CD14-positive monocyte (primary cell): ENCODE results near the gene ITPR1. TPM values are rescaled to one million over a fixed set of nuclear protein-coding genes. Genes with fewer than 3 reads are reported as not detected.

Source experiments
- DNase-seq, 3 donors: peaks; one replicate each; pipeline ENCODE4 v3.0.0-alpha.2; 2011 to 2022
- H2AFZ ChIP-seq: 2 replicates; pipeline ENCODE4 v1.6.0; 2012; ENCODE audit warnings: mild to moderate bottlenecking, low read depth, low read length, inconsistent platforms; ENCODE audit not compliant: insufficient read depth, poor library complexity, severe bottlenecking
- H3K27ac ChIP-seq, 2 donors: 1 replicate in 1 of 2; 2 replicates in 1 of 2; pipeline ENCODE4 v1.5.1; 2012 to 2013; ENCODE audit warnings: low read length in 2 of 2, control low read depth in 1 of 2, inconsistent platforms in 1 of 2, low read depth in 1 of 2, mild to moderate bottlenecking in 1 of 2
- H3K27me3 ChIP-seq, 2 donors: one replicate each; pipeline versions ENCODE4 v1.6.0 to v1.6.1; 2011 to 2013; ENCODE audit warnings: low read length in 2 of 2; ENCODE audit not compliant: control insufficient read depth in 2 of 2, insufficient read depth in 2 of 2
- H3K36me3 ChIP-seq, 2 donors: replicated peaks in 1 of 2; 1 replicate in 1 of 2; 2 replicates in 1 of 2; pipeline versions ENCODE4 v1.5.1 to v1.6.1; 2012 to 2013; ENCODE audit warnings: low read length in 2 of 2, control low read depth in 1 of 2, inconsistent platforms in 1 of 2, mild to moderate bottlenecking in 1 of 2; ENCODE audit not compliant: insufficient read depth in 2 of 2, control insufficient read depth in 1 of 2
- H3K4me1 ChIP-seq, 2 donors: 1 replicate in 1 of 2; 2 replicates in 1 of 2; pipeline versions ENCODE4 v1.5.1 to v1.6.1; 2012 to 2013; ENCODE audit warnings: low read length in 2 of 2, control low read depth in 1 of 2, inconsistent platforms in 1 of 2, mild to moderate bottlenecking in 1 of 2, moderate library complexity in 1 of 2; ENCODE audit not compliant: insufficient read depth in 2 of 2, control insufficient read depth in 1 of 2
- H3K4me2 ChIP-seq: replicated peaks from 2 replicates; pipeline ENCODE3; 2012; ENCODE audit warnings: low read length, moderate library complexity, mild to moderate bottlenecking; ENCODE audit not compliant: poor library complexity, severe bottlenecking; ENCODE audit errors: extremely low read depth
- H3K4me3 ChIP-seq, 3 experiments: fragments of 200-600 bp in 1 of 3; sonication (generic) in 1 of 3; replicated peaks in 1 of 3; 1 replicate in 2 of 3; 2 replicates in 1 of 3; pipeline ENCODE4 v1.5.1; 2011 to 2013; ENCODE audit warnings: low read length in 3 of 3, mild to moderate bottlenecking in 3 of 3, control low read depth in 2 of 3, low read depth in 2 of 3, inconsistent platforms in 1 of 3, moderate library complexity in 1 of 3
- H3K79me2 ChIP-seq: 2 replicates; pipeline ENCODE4 v1.6.0; 2012; ENCODE audit warnings: mild to moderate bottlenecking, control low read depth, inconsistent platforms, low read length, moderate library complexity; ENCODE audit not compliant: insufficient read depth
- H3K9ac ChIP-seq: 2 replicates; pipeline ENCODE4 v1.6.0; 2017; ENCODE audit warnings: low read length, mild to moderate bottlenecking; ENCODE audit not compliant: insufficient read depth, poor library complexity, severe bottlenecking
- H3K9me3 ChIP-seq, 2 donors: replicated peaks in 1 of 2; 1 replicate in 1 of 2; 2 replicates in 1 of 2; pipeline versions ENCODE4 v1.5.1 to v1.6.1; 2012 to 2013; ENCODE audit warnings: low read length in 2 of 2, control low read depth in 1 of 2; ENCODE audit not compliant: control insufficient read depth in 1 of 2, insufficient read depth in 1 of 2
- H4K20me1 ChIP-seq: 2 replicates; pipeline ENCODE4 v1.6.0; 2012; ENCODE audit warnings: mild to moderate bottlenecking, low read length, control low read depth, moderate library complexity; ENCODE audit not compliant: insufficient read depth
- H3K27ac Mint-ChIP-seq, 7 donors: one replicate each; pipeline ENCODE4 v1.8.0; 2020; ENCODE audit warnings: mild to moderate bottlenecking in 7 of 7, mixed read lengths in 7 of 7, moderate library complexity in 6 of 7, inconsistent platforms in 2 of 7
- H3K27me3 Mint-ChIP-seq, 3 donors: one replicate each; pipeline ENCODE4 v1.8.0; 2021 to 2022; ENCODE audit warnings: low read depth in 3 of 3, mild to moderate bottlenecking in 3 of 3, mixed read lengths in 3 of 3, moderate library complexity in 3 of 3, inconsistent platforms in 1 of 3
- H3K36me3 Mint-ChIP-seq, 2 donors: one replicate each; pipeline ENCODE4 v1.8.0; 2020; ENCODE audit warnings: mixed read lengths in 2 of 2, inconsistent platforms in 1 of 2, mild to moderate bottlenecking in 1 of 2
- H3K4me1 Mint-ChIP-seq: one replicate; pipeline ENCODE4 v1.8.0; 2020; ENCODE audit warnings: mild to moderate bottlenecking, mixed read lengths
- H3K4me3 Mint-ChIP-seq, 2 donors: one replicate each; pipeline ENCODE4 v1.8.0; 2020; ENCODE audit warnings: mild to moderate bottlenecking in 2 of 2, mixed read lengths in 2 of 2, moderate library complexity in 1 of 2
- H3K9me3 Mint-ChIP-seq, 7 donors: one replicate each; pipeline ENCODE4 v1.8.0; 2020 to 2022; ENCODE audit warnings: mixed read lengths in 7 of 7, mild to moderate bottlenecking in 6 of 7, moderate library complexity in 6 of 7, inconsistent platforms in 2 of 7
- WGBS: methylation state at CpG from one replicate; pipeline ENCODE4 v1.1.5; 2013; ENCODE audit warnings: missing lambda C conversion rate; ENCODE audit not compliant: insufficient coverage; 5-methylcytosine and 5-hydroxymethylcytosine counted together
- intact Hi-C, 2 donors: fragments of 100-400 bp; cut with micrococcal nuclease; formaldehyde crosslinking; loops; one replicate each; pipeline versions ENCODE4 v1.15.0 to v1.15.1; 2023
- polyA plus RNA-seq, 3 donors: library from polyadenylated mRNA; depleted of rRNA in 1 of 3; unstranded in 2 of 3; stranded (reverse) in 1 of 3; fragments of 300-500 nt in 2 of 3; fragments of >200 nt in 1 of 3; fragmentation: Illumina TruSeq in 2 of 3; gene quantifications; 1 replicate in 2 of 3; 2 replicates in 1 of 3; pipeline ENCODE4 v1.2.3, GENCODE V29; 2012 to 2021
- TF ChIP-seq, protein P1 (sequence below): fragments of 200-600 bp; IDR thresholded peaks from one replicate; pipeline ENCODE4 v1.8.0; 2022; ENCODE audit warnings: antibody characterized with exemption, mild to moderate bottlenecking

The ITPR1 gene
- polyA plus RNA-seq, 3 donors = 3.2 to 21.1 (median 7.1) TPM

DNA sequence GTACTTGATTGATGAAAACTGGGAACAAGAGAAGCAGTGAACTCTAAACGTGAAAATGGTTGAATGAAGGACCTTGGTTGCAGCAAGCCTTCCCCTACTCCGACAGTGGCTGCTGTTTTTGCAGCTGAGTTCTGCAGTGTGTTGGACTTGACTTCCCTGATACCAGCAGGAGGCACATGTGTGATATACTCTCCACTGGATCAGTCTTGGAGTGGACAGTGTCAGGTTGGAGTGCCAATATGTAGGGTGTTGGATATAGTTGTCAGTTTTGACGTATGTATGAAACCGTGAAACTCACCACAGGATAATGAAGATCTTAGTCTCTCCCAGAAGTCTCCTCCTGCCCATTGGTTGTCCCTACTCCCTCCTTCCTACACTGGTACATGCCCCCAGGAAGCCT, 106.5 kb downstream of the ITPR1 start:
- peak overlapping the region in 1 of 7 donors; percentile 39 for H3K27ac Mint-ChIP-seq
- H4K20me1 ChIP-seq = peaks cover 34% of the 10 kb centered on the region

GRCh38 chr3:4600493-4600892, 107.3 kb downstream of the ITPR1 start:
- Histone ChIP-seq H3K4me2 (no peak overlapping the region), H3K9ac (no peak overlapping the region), H3K4me3 (no peak overlapping the region), H3K9me3 (no peaks in the 10 kb centered on the region), H2AFZ (no peak overlapping the region), H3K36me3 (no peaks in the 10 kb centered on the region), H4K20me1 (peaks cover 35% of the 10 kb centered on the region), H3K4me1 (peaks cover 23% of the 10 kb centered on the region in 2 donors), H3K27me3 (no peaks in the 10 kb centered on the region), H3K27ac (no peak overlapping the region), H3K79me2 (peaks cover 79% of the 10 kb centered on the region)
- Mint-ChIP-seq H3K4me1 (peaks cover 33% of the 10 kb centered on the region), H3K27ac (peak overlapping the region in 2 of 7 donors; percentile 2 to 64), H3K9me3 (peaks cover 0 to 5% (median 3%) of the 10 kb centered on the region in 7 donors), H3K27me3 (peaks cover 0 to 2% (median 2%) of the 10 kb centered on the region in 3 donors), H3K4me3 (no peak overlapping the region), H3K36me3 (no peaks in the 10 kb centered on the region)
- intact Hi-C loops = no loop called here
- WGBS = 86% methylated on average over 4 of the region's 6 CpGs
- TF ChIP-seq, protein P1, sequence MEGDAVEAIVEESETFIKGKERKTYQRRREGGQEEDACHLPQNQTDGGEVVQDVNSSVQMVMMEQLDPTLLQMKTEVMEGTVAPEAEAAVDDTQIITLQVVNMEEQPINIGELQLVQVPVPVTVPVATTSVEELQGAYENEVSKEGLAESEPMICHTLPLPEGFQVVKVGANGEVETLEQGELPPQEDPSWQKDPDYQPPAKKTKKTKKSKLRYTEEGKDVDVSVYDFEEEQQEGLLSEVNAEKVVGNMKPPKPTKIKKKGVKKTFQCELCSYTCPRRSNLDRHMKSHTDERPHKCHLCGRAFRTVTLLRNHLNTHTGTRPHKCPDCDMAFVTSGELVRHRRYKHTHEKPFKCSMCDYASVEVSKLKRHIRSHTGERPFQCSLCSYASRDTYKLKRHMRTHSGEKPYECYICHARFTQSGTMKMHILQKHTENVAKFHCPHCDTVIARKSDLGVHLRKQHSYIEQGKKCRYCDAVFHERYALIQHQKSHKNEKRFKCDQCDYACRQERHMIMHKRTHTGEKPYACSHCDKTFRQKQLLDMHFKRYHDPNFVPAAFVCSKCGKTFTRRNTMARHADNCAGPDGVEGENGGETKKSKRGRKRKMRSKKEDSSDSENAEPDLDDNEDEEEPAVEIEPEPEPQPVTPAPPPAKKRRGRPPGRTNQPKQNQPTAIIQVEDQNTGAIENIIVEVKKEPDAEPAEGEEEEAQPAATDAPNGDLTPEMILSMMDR = no peak
- no peak for DNase-seq

More for the DNA sequence above, 106.5 kb downstream of the ITPR1 start:
- H3K27me3 ChIP-seq = no peaks in the 10 kb centered on the region
- intact Hi-C loops = no loop called here
- H3K4me3 ChIP-seq = no peak overlapping the region
- H3K4me1 ChIP-seq = peaks cover 23% of the 10 kb centered on the region in 2 donors
- H3K4me3 Mint-ChIP-seq = no peak overlapping the region
- DNase-seq = no peak
- peaks cover 33% of the 10 kb centered on the region for H3K4me1 Mint-ChIP-seq
- H3K9ac ChIP-seq = no peak overlapping the region
- peaks cover 77% of the 10 kb centered on the region for H3K79me2 ChIP-seq
- no peaks in the 10 kb centered on the region for H3K36me3 ChIP-seq
- no peak overlapping the region for H2AFZ ChIP-seq
- no peaks in the 10 kb centered on the region for H3K36me3 Mint-ChIP-seq
- no peaks in the 10 kb centered on the region for H3K9me3 ChIP-seq
- H3K4me2 ChIP-seq = no peak overlapping the region
- WGBS = 77% methylated on average over 2 of the region's 4 CpGs
- TF ChIP-seq, protein P1 = no peak
- peaks cover 0 to 5% (median 3%) of the 10 kb centered on the region in 7 donors for H3K9me3 Mint-ChIP-seq
- H3K27me3 Mint-ChIP-seq = peaks cover 0 to 2% (median 2%) of the 10 kb centered on the region in 3 donors
- H3K27ac ChIP-seq = no peak overlapping the region
